Common myeloid progenitor, CD34-positive (primary cell): ENCODE measurements around the gene TMEM207.
"Not testable (repeated sequence)": the region's sequence is repeated elsewhere in the genome, so short reads cannot be mapped to it uniquely, and the experiment has no call there.

Source experiments
- CTCF ChIA-PET: fragments of 350-600 bp; sonication (Branson Sonifier 250); formaldehyde crosslinking; loops from one replicate; lab custom pipeline; 2021; ENCODE audit warnings: antibody characterized with exemption; lab: Charles Lee
- POLR2A ChIA-PET: fragments of 350-600 bp; sonication (Branson Sonifier 250); formaldehyde crosslinking; loops from one replicate; lab custom pipeline; 2021; ENCODE audit warnings: antibody characterized with exemption; lab: Charles Lee
- DNase-seq, 3 donors: peaks; one replicate each; pipeline versions ENCODE4 v3.0.0 to v3.0.0-alpha.2; 2013
- H3K27ac ChIP-seq, 2 experiments: 1 replicate in 1 of 2; 2 replicates in 1 of 2; pipeline ENCODE4 v1.7.0; 2013; ENCODE audit warnings: inconsistent platforms in 2 of 2, low read length in 2 of 2, mild to moderate bottlenecking in 2 of 2, low read depth in 1 of 2, moderate library complexity in 1 of 2; ENCODE audit not compliant: severe bottlenecking in 2 of 2, insufficient read depth in 1 of 2, poor library complexity in 1 of 2
- H3K27me3 ChIP-seq, 5 experiments: replicated peaks in 2 of 5; 1 replicate in 3 of 5; 2 replicates in 2 of 5; pipeline versions ENCODE4 v1.6.1 to v1.7.0; 2013; ENCODE audit warnings: low read length in 4 of 5, mild to moderate bottlenecking in 2 of 5, moderate library complexity in 2 of 5, inconsistent platforms in 1 of 5; ENCODE audit not compliant: insufficient read depth in 5 of 5, control insufficient read depth in 4 of 5
- H3K36me3 ChIP-seq, 4 experiments: 1 replicate in 2 of 4; 2 replicates in 2 of 4; pipeline versions ENCODE4 v1.6.1 to v1.7.0; 2013; ENCODE audit warnings: low read length in 3 of 4, control low read depth in 1 of 4, mild to moderate bottlenecking in 1 of 4; ENCODE audit not compliant: control insufficient read depth in 4 of 4, insufficient read depth in 4 of 4
- H3K4me1 ChIP-seq, 4 experiments: 1 replicate in 3 of 4; 2 replicates in 1 of 4; pipeline versions ENCODE4 v1.6.1 to v1.7.1; 2013; ENCODE audit warnings: low read length in 3 of 4, mild to moderate bottlenecking in 3 of 4, control low read depth in 1 of 4, inconsistent platforms in 1 of 4, moderate library complexity in 1 of 4; ENCODE audit not compliant: control insufficient read depth in 4 of 4, insufficient read depth in 4 of 4; ENCODE audit errors: control extremely low read depth in 1 of 4
- H3K4me3 ChIP-seq, 7 experiments: 1 replicate in 4 of 7; 2 replicates in 3 of 7; pipeline versions ENCODE4 v1.5.1 to v1.7.0; 2013; ENCODE audit warnings: mild to moderate bottlenecking in 7 of 7, low read length in 6 of 7, moderate library complexity in 6 of 7, inconsistent platforms in 2 of 7, low read depth in 2 of 7, control low read depth in 1 of 7; ENCODE audit not compliant: insufficient read depth in 4 of 7, control insufficient read depth in 1 of 7; ENCODE audit errors: extremely low read depth in 1 of 7
- H3K9me3 ChIP-seq, 5 experiments: 1 replicate in 4 of 5; 2 replicates in 1 of 5; pipeline versions ENCODE4 v1.6.1 to v1.7.1; 2013; ENCODE audit warnings: low read length in 4 of 5, mild to moderate bottlenecking in 2 of 5, inconsistent platforms in 1 of 5, low read depth in 1 of 5, moderate library complexity in 1 of 5; ENCODE audit not compliant: control insufficient read depth in 4 of 5, insufficient read depth in 2 of 5; ENCODE audit errors: control extremely low read depth in 1 of 5
- WGBS: methylation state at CpG from one replicate; pipeline ENCODE4 v1.1.5; 2013; ENCODE audit not compliant: insufficient coverage; 5-methylcytosine and 5-hydroxymethylcytosine counted together

The TMEM207 gene

DNA sequence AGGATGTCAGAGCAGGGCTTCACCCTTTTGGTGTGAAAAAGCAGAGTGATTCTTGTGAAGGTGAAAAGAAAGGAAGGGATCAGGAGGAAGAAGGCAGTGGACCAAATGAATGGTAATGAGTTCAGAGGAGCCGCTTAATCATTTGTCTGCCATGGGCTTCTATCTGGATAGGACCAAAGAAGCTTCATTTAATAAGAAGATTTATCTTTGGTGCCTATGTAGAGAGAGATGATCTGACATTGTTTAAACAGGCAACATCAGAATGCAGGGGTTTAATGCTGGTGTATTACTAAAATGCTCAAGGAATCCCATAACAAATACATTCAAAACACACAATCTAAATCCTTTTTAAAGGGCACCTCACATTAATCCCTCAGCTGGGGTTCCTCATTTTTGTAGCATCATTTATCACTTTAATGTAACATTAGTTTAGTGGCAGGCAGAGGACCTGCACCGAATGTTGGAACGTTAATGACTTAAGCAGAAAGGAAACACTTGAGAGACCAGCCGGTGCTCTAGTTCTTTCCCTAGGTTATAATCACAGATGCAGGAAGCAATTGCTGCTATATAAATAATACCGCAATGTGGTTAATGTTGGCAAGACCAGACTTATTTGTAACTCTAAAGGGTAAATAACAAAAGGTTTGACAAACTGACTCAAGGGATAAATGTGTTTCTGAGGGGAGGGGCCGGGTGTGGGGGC lies 36.3 kb upstream of the TMEM207 start:
- Histone ChIP-seq H3K27me3 (peaks cover 8 to 84% (median 37%) of the 10 kb centered on the region in 5 experiments), H3K4me3 (no peak overlapping the region), H3K27ac (no peak overlapping the region), H3K4me1 (peaks cover 0 to 10% (median 6%) of the 10 kb centered on the region in 4 experiments), H3K9me3 (peaks cover 0 to 5% (median 0%) of the 10 kb centered on the region in 5 experiments), H3K36me3 (no peaks in the 10 kb centered on the region)
- whole genome bisulfite sequencing, result 17% methylated on average over 5 of the region's 6 CpGs
- POLR2A ChIA-PET, result no interaction called here
- peak; percentile 86 to 99 (median 96) for DNase-seq
- CTCF ChIA-PET, result interaction anchor here (1.4 to 1.6 kb wide), 2 partner anchors 27 to 212 kb away, joined by 3 to 6 read pairs; no protein-coding TSS in a partner anchor

DNA sequence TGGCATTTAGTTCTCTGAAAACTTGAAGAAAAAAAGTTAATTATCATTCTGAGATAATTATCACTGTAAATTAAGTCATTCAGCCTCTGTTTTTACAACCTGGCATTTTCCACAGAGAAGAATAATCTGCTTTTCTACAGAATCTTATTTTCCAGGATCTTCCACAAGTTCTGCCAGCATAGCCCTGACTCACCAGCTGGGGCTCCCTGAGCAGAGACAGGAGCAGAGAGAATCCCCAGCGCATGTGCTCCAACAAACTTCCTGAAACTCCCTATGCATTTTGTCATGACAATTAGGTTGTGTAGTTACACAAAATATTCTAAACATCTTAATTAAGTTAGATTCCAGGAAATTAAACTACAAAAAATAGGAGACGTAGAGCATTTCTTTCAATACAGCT lies 32.1 kb upstream of the TMEM207 start:
- no peak overlapping the region for H3K4me3 ChIP-seq
- peaks cover 0 to 10% (median 6%) of the 10 kb centered on the region in 4 experiments for H3K4me1 ChIP-seq
- no peak for DNase-seq
- ChIA-PET CTCF (interaction anchor here (1.3 kb wide), 1 partner anchor 57 kb away, joined by 3 read pairs; no protein-coding TSS in a partner anchor), POLR2A (no interaction called here)
- no peak overlapping the region for H3K27ac ChIP-seq
- peaks cover 0 to 83% (median 26%) of the 10 kb centered on the region in 5 experiments for H3K27me3 ChIP-seq
- no peaks in the 10 kb centered on the region for H3K36me3 ChIP-seq
- WGBS, result 100% methylated on average over 1 of the region's 2 CpGs
- peaks cover 0 to 5% (median 0%) of the 10 kb centered on the region in 5 experiments for H3K9me3 ChIP-seq

DNA sequence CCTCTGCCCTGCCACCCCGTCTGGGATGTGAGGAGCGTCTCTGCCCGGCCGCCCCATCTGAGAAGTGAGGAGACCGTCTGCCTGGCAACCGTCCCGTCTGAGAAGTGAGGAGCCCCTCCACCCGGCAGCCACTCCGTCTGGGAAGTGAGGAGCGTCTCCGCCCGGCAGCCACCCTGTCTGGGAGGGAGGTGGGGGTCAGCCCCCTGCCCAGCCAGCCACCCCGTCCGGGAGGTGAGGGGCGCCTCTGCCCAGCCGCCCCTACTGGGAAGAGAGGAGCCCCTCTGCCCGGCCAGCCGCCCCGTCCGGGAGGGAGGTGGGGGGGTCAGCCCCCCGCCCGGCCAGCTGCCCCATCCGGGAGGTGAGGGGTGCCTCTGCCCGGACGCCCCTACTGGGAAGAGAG lies 23.6 kb upstream of the TMEM207 start:
- Histone ChIP-seq H3K27me3 (peaks cover 0 to 48% (median 10%) of the 10 kb centered on the region in 5 experiments), H3K9me3 (peaks cover 3 to 33% (median 9%) of the 10 kb centered on the region in 5 experiments)
- H3K4me1 ChIP-seq, H3K36me3 ChIP-seq, DNase-seq, POLR2A ChIA-PET, CTCF ChIA-PET, H3K27ac ChIP-seq, H3K4me3 ChIP-seq: not testable (repeated sequence)
- 100% methylated on average over 7 of the region's 25 CpGs for WGBS

DNA sequence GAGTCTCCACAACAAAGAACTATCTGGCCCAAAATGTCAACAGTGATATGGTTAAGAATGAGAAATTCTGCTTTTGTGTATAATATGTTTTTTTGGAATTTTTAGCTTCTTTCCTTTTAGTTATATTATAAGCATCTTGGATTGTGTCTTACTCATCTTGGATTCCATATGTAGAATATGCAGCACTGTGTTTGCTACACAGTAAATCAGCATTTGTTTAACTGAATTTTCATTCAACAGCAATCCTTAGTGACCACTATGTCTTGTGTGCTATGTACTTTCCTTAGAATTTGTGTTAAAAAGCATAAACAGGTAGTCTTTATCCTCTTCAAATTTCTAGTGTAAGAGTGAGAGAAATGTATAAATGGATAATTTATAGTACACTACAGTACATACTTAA lies 18.2 kb upstream of the TMEM207 start:
- no peaks in the 10 kb centered on the region for H3K36me3 ChIP-seq
- ChIA-PET CTCF (interaction anchor here (1.2 kb wide), 1 partner anchor 33 kb away, joined by 3 read pairs; no protein-coding TSS in a partner anchor), POLR2A (no interaction called here)
- no peaks in the 10 kb centered on the region for H3K4me1 ChIP-seq
- H3K27me3 ChIP-seq, result peaks cover 0 to 62% (median 14%) of the 10 kb centered on the region in 5 experiments
- H3K4me3 ChIP-seq, result no peak overlapping the region
- DNase-seq, result no peak
- peaks cover 3 to 29% (median 9%) of the 10 kb centered on the region in 5 experiments for H3K9me3 ChIP-seq
- H3K27ac ChIP-seq, result no peak overlapping the region

DNA sequence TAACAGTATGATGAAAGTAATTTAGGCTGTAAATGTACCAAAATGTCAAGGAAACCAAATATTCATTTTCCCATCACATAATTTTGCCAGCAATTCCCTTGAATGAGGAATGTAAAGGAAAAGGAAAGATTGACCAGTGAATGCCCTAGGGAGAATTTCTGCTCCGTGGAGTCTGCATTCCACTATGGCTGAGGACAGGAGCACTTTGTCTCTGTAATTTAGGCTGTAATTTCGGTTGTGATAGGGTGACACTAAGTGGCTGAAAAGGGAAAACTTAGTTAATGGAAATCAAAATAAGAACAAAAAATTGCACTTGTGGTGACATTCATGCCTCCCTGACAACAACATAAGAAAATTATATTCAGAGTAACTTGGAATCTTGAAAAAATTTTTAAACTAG lies 8.3 kb upstream of the TMEM207 start:
- Histone ChIP-seq H3K9me3 (peaks cover 0 to 6% (median 0%) of the 10 kb centered on the region in 5 experiments), H3K27me3 (peaks cover 0 to 61% (median 13%) of the 10 kb centered on the region in 5 experiments), H3K4me3 (no peak overlapping the region), H3K4me1 (no peaks in the 10 kb centered on the region), H3K36me3 (no peaks in the 10 kb centered on the region), H3K27ac (no peak overlapping the region)
- peak in 1 of 3 donors; percentile 7 for DNase-seq
- WGBS, result 64% methylated on average over 1 of the region's 2 CpGs
- POLR2A ChIA-PET, result no interaction called here
- CTCF ChIA-PET, result no interaction called here

DNA sequence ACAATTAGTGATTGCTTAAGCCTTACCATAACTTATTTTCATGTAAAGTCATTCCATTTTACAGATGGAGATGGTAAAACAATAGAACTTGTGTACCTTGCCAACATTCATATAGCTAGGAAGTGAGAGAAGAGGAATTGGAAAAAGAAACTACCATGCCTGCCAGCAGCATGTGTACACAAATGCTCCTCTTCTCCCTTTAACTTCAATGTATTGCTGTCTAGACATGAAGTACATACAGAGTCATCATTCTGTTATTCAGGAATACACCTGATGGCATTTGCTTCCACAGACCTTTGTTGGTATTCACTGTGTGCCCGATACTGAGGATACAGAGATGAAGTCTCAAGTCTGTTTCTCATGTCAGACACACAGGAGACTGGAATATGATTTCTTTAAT lies 7.1 kb upstream of the TMEM207 start:
- Histone ChIP-seq H3K27me3 (peaks cover 0 to 58% (median 18%) of the 10 kb centered on the region in 5 experiments), H3K9me3 (peaks cover 0 to 6% (median 0%) of the 10 kb centered on the region in 5 experiments), H3K4me1 (no peaks in the 10 kb centered on the region), H3K36me3 (no peaks in the 10 kb centered on the region), H3K4me3 (no peak overlapping the region), H3K27ac (no peak overlapping the region)
- no peak for DNase-seq
- WGBS, result 92% methylated on average over 1 of the region's 1 CpG
- POLR2A ChIA-PET, result no interaction called here
- CTCF ChIA-PET, result interaction anchor here (1.4 kb wide), 1 partner anchor 72 kb away, joined by 3 read pairs; no protein-coding TSS in a partner anchor

DNA sequence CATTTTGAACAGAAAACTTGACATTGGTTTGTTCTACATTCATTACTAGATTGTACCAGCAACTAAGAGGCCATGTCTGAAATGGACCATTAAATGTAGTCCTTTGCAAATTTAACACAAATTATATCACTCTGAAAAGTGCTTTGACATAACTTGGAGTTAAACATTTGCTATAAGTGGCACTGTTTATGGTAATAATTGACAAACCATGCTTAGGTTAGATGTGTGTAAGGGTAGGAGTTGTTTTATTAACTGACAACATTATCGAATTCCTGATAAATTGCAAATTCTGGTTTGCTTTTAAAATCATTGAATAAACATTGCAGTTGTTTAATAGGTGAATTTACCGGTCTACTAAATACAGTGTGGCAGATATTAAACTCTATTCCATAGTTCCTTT lies 6.1 kb upstream of the TMEM207 start:
- H3K9me3 ChIP-seq, result peaks cover 0 to 6% (median 0%) of the 10 kb centered on the region in 5 experiments
- H3K27ac ChIP-seq, result no peak overlapping the region
- H3K27me3 ChIP-seq, result peaks cover 0 to 60% (median 20%) of the 10 kb centered on the region in 5 experiments
- no peak overlapping the region for H3K4me3 ChIP-seq
- H3K36me3 ChIP-seq, result no peaks in the 10 kb centered on the region
- ChIA-PET POLR2A (no interaction called here), CTCF (interaction anchor here (0.6 to 1.4 kb wide), 3 partner anchors 15 to 71 kb away, joined by 3 read pairs; no protein-coding TSS in a partner anchor)
- no peak for DNase-seq
- no peaks in the 10 kb centered on the region for H3K4me1 ChIP-seq
- WGBS, result no CpG with 5 or more reads among the region's 2 CpGs
